ENCODE data around the gene FAM83C.

DNA sequence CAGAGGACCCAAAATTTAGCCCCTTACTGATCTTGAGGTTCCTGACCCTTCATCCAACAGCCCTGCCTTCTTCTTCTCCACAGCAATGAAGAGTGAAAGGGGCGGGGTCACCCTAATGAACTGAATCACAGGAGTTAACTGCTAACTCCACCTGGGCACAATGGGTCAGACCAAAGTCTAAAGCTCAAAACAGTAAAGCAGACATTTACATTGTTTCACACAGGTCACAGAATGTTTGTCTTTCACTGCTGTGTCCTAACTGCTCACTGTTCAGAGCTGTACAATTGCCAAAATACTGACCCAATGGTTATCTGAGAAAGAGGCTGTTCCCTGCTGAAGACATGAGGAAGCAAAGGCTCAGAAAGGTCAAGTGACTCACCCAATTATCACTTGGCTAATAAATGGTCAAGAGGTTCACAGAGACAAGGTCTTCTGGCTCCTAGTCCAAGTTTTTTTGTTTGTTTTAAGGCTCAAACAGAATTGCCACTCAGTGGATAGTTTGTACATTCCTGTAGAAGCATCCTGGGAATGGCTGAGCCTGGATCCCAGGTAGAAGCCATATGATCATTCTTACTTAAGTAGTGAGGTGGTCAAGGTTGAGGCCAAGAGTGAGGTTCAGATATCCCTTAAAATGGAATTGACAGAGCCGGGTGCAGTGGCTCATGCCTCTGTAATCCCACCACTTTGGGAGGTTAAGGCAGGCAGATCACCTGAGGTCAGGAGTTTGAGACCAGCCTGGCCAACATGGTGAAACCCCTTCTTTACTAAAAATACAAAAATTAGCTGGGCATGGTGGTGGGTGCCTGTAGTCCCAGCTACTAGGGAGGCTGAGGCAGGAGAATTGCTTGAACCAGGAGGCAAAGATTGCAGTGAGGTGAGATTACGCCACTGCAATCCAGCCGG is 35.1 kb upstream of the FAM83C start:
- TF ChIP-seq POLR2AphosphoS5 (IDR thresholded peaks at IDR 0.05; ENCODE audit: low read length) (no peak), ZSCAN29 (IDR thresholded peaks at IDR 0.05) (no peak), RFX5 (IDR thresholded peaks at IDR 0.05; ENCODE audit: low read depth, low read length) (no peak), EZH2 (IDR thresholded peaks at IDR 0.05; ENCODE audit: borderline replicate concordance, control insufficient read depth, low read depth, low read length) (no peak), POLR2A (IDR thresholded peaks at IDR 0.05; ENCODE audit: low read depth, low read length) (no peak), SMC3 (IDR thresholded peaks at IDR 0.05; ENCODE audit: borderline replicate concordance, low read length) (no peak), MTA2 (IDR thresholded peaks at IDR 0.05; ENCODE audit: low read depth) (no peak), CHD2 (IDR thresholded peaks at IDR 0.05; ENCODE audit: borderline replicate concordance, low read depth, low read length) (no peak)
- TF ChIP-seq, protein P1, sequence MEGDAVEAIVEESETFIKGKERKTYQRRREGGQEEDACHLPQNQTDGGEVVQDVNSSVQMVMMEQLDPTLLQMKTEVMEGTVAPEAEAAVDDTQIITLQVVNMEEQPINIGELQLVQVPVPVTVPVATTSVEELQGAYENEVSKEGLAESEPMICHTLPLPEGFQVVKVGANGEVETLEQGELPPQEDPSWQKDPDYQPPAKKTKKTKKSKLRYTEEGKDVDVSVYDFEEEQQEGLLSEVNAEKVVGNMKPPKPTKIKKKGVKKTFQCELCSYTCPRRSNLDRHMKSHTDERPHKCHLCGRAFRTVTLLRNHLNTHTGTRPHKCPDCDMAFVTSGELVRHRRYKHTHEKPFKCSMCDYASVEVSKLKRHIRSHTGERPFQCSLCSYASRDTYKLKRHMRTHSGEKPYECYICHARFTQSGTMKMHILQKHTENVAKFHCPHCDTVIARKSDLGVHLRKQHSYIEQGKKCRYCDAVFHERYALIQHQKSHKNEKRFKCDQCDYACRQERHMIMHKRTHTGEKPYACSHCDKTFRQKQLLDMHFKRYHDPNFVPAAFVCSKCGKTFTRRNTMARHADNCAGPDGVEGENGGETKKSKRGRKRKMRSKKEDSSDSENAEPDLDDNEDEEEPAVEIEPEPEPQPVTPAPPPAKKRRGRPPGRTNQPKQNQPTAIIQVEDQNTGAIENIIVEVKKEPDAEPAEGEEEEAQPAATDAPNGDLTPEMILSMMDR (IDR thresholded peaks at IDR 0.05 in 2 of 3, conservative IDR thresholded peaks at IDR 0.05 in 1 of 3; ENCODE audit: control insufficient read depth in 2 of 3, extremely low read depth in 1 of 3, insufficient read depth in 1 of 3, low read depth in 3 of 3, low read length in 3 of 3): no peak
- TF ChIP-seq, protein P2, sequence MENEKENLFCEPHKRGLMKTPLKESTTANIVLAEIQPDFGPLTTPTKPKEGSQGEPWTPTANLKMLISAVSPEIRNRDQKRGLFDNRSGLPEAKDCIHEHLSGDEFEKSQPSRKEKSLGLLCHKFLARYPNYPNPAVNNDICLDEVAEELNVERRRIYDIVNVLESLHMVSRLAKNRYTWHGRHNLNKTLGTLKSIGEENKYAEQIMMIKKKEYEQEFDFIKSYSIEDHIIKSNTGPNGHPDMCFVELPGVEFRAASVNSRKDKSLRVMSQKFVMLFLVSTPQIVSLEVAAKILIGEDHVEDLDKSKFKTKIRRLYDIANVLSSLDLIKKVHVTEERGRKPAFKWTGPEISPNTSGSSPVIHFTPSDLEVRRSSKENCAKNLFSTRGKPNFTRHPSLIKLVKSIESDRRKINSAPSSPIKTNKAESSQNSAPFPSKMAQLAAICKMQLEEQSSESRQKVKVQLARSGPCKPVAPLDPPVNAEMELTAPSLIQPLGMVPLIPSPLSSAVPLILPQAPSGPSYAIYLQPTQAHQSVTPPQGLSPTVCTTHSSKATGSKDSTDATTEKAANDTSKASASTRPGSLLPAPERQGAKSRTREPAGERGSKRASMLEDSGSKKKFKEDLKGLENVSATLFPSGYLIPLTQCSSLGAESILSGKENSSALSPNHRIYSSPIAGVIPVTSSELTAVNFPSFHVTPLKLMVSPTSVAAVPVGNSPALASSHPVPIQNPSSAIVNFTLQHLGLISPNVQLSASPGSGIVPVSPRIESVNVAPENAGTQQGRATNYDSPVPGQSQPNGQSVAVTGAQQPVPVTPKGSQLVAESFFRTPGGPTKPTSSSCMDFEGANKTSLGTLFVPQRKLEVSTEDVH (IDR thresholded peaks at IDR 0.05; ENCODE audit: low read depth, partially characterized antibody): no peak
- TF ChIP-seq, protein P3, sequence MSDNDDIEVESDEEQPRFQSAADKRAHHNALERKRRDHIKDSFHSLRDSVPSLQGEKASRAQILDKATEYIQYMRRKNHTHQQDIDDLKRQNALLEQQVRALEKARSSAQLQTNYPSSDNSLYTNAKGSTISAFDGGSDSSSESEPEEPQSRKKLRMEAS (IDR thresholded peaks at IDR 0.05; ENCODE audit: low read depth, low read length): no peak
